IPS DF 19.7 (cell line): Measurements from ENCODE around the gene PLD3.

Experiments
- DNase-seq: peaks from one replicate; pipeline ENCODE4 v3.0.0-alpha.2; 2013; ENCODE audit warnings: low read depth, low spot score

The PLD3 gene, protein sequence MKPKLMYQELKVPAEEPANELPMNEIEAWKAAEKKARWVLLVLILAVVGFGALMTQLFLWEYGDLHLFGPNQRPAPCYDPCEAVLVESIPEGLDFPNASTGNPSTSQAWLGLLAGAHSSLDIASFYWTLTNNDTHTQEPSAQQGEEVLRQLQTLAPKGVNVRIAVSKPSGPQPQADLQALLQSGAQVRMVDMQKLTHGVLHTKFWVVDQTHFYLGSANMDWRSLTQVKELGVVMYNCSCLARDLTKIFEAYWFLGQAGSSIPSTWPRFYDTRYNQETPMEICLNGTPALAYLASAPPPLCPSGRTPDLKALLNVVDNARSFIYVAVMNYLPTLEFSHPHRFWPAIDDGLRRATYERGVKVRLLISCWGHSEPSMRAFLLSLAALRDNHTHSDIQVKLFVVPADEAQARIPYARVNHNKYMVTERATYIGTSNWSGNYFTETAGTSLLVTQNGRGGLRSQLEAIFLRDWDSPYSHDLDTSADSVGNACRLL

DNA sequence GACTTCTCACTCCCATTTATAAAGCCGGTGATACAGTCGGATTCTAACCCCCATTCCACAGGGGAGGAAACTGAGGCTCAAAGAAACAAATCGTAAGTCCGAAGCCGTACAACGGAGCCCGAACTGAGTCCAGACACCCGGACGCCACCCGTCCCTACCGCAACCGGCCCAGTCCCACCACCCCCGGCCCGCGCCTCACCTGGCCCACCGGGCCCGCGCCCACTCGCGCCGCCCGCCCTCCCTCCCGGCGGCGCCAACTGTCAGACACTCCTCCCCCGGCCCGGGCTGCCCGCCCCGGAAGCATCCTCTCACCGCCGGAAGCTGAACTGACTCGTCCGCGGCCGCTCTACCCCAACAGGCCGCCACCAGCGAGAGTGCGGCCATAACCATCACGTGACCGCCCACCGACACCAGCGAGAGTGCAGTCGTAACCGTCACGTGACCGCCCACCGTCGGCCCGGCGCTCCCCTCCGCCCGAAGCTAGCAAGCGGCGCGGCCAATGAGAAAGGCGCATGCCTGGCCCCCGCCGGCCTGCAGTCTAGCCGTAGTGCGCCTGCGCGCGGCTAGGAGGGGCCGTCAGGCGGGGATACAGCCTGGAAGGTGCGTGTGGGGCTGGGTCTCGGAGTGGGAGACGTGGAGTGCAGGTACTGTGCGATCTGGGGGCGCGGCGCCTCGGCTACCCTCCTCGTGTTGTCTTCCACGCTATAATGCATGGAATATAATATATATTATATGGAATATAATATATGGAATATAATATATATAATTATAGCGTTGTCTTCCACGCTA, at the start of gene PLD3, which contains the start of gene C19orf47:
Gene PLD3 (plus strand): TSS at position 571 of the 789 bp plus-strand sequence. CDS start 17,789 bp downstream, outside the sequence.
Gene C19orf47 (minus strand): TSS at position 273 of the 789 bp plus-strand sequence. CDS start 6,540 bp downstream, outside the sequence.
- peak; percentile 93 for DNase-seq

DNA sequence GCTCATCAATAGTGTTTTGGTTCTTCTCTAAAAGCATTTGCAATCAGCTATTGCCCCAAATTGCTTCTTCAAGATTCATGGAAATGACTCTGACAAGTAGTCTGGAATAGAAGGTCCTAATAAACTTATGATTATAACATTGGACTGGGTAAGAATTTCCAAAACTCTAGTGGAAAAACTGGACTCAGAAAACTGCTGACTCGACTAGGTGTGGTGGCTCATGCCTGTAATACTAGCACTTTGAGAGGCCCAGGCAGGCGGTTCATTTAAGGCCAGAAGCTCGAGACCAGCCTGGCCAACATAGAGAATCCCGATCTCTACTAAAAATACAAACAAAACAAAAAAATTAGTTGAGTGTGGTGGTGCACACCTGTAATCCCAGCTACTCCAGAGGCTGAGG, 47.8 kb upstream of the PLD3 start:
- no peak for DNase-seq

DNA sequence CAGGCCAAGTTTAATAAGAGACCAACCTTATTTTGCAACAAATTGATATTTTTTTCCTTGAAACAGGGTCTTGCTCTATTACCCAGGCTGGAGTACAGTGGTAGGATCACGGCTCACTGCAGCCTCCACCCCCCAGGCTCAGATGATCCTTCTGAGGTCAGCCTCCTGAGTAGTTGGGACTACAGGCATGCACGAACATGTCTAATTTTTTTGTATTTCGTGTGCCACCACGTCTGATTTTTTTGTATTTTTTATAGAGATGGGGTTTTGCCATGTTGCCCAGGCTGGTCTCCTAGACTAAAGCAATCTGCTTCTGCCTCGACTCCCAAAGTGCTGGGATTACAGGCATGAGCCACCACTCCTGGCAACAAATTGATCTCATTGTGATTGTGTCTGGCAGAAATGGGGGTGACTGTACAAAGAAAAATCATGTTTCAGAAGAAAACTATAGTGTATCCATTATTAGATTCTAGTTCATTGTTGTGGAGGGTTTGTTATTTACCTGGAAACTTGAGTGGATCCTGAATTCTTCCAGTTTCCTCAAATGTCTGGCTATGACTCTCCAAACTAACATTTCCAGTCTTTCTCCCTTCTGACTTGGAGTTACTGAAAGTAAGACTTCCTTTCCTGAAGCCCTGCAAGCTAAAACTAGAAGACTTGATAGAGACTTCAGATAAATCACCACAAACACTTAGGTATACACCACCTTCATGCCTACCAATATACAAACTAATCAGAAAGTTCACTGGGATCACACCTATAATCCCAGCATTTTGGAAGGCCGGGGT, 46.1 kb upstream of the PLD3 start:
- DNase-seq, result no peak

DNA sequence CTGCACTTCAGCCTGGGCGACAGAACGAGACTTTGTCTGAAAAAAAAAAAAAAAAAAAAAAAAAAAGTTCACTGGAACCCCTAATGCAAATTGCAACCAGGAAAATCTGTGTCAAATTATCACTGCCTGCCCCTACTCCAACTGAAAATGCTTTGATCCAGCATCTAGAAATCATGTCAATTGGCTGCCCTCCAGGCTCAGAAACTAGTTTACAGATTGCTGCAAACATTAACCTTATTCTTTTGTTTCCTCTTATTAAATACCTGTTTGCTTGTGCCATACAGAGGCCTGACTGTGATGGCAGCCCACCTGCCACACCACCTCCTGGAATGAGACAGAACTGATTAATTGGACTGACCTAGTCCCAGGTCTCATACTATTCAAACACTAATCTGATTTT, 44.7 kb upstream of the PLD3 start:
- DNase-seq, result no peak

DNA sequence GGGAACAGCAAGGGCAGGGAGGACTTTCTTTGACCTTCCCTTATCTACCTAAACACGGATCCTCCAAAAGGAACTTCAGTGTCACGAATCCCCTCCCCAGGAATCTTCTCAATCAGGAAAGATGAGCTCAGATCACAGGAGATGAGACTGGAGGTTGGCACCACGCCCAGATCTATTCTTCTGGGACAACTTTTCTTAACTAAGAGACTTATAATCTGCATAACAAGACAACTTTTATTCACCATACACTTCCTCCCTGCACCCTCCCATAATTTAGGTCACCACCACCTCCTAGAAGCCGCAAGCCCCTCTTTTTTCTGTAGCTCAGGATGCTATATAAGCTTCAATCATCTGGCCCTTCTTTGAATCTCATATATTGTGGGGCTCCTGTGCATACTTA, 44.2 kb upstream of the PLD3 start:
- no peak for DNase-seq

DNA sequence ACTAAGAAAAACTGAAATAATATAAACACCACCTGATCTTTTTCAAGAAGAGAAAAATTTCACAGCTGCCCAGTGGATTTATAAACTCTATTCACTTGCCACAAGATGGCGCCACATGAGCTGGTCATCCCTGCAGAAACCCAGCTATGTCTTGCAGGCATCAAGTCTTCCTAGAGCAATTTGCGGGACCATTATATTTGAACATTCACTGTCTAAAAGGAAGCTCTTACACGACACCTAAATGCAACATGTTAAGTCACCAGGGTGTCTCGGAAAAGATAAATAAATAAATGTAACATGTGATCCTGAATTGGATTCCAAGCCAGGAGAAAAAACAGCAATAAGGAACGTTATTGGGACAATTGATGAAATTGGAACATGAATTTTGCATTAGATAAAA, 43.1 kb upstream of the PLD3 start:
- DNase-seq, result no peak

DNA sequence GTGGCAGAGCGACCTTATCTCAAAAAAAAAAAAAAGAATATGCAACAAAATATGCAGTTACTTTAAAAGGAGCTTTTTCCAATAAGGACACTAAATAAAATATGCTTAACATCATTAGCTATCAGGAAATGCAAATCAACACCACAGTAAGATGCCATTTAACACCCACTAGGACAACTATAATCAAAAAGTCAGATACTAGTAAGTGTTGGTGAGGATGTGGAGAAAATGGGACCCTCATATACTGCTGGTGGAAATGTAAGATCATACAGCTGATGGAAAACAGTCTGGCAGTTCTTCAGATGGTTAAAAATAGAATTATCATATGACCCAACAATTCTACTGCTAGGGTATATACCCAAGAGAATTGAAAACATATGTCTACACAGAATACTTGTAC, 38.8 kb upstream of the PLD3 start:
- DNase-seq, result no peak

DNA sequence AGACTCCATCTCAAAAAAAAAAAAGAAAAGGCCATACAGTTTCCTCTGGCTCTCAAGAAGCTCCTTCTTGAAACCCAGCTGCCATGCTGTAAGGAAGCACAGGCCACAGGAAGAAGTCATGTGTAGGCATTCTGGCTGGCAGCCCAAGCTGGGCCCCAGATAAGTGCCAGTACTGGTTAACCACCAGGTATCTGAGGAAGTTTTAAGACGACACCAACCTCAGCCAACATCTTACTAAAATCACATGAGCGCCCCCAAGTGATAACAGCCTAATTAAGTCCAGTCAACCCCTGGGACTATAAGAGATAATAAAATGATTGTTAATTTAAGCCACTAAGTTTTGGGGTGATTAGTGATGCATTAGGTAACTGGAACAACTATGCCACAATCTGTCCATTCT, 36.0 kb upstream of the PLD3 start:
- no peak for DNase-seq

DNA sequence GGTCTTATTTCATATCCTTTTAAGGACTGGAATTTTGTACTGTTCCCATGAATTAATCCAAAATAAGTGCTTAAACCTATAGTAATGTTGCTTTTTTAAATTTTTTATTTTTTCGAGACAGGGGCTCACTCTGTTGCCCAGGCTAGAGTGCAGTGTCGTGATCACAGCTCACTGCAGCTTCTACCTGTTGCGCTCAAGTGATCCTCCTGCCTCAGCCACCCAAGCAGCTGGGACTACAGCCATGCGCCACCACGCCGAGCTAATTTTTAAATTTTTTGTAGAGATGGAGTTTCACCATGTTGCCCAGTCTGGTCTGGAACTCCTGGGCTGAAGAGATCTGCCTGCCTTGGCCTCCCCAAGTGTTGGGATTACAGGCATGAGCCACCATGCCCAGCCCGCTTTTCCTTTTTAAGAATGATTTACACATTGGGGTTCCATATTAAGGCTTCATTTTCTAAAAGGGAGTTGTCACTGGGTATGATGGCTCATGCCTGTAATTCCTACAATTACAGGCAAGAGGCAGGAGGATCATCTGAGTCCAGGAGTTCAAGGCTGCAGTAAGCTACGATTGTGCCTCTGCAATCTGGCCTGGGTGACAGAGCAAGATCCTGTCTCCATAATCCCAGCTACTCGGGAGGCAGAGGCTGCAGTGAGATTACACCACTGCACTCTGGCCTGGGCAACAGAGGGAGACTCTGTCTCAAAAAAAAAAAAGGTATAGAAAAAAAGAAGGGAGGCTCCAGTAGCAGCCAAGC, 35.1 kb upstream of the PLD3 start:
- DNase-seq, result no peak

DNA sequence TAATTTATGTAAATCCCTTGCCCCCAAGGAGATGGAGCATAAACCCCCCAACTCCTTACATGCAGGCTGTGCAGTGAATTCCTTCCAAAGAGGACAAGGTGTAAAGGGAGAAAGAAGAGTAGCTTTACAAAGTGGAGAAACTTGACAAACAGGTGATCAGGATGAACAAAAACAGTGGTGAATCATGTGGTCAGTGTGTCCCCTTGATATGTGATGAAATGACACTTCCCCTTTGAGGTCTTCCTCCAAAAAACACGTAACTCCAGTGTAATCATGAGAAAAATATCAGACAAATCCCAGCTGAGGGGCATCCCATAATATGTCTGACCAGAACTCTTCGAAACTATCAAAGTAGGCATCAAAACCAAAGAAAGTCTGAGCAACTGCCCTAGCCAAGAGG, 33.8 kb upstream of the PLD3 start:
- no peak for DNase-seq

DNA sequence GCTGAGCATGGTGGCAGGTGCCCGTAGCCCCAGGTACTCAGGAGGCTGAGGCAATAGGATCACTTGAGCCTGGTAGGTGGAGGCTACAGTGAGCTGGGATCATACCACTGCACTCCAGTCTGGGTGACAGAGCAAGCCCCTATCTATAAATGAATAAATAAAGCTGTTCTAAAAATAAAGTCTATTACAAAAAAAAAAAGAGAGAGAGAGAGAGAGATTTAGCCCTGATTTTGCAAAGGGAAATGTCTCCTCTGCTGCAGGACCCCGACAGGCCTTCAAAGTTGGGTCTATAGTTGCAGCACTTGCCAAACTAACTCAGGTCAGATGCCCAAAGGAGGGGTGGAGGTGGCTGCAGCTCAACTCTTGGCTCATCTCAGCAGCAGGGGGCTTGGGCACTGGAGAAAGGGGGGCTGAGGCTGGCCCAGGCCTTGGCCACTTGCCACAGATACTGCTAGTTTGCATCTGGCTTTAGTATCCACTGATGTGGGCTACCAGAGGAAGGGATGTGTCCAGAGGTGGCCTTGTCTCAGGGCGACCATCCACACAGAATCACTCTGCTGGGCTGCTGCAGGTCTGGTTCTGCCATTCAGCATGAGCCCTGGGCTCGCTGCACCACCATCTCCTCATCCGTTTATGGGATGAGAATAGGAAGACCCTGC, 32.6 kb upstream of the PLD3 start:
- no peak for DNase-seq

DNA sequence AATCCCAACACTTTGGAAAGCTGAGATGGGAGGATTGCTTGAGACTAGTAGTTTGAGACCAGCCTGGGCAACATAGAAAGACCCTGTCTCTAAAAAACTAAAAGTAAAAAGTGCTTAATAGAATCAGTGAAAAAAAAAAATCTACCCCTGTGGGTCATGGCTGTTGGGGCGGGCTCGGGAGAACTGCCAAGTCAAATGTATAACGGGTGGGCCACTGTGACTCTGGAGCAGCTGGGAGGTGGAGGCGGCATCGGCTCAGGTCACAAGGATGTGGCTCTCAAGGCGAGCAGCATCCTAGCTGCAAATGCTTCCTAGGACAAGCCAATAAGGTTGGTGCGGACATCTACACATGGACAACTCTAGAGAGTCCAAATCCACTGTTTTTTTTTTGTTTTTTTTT, 31.2 kb upstream of the PLD3 start:
- DNase-seq, result no peak

DNA sequence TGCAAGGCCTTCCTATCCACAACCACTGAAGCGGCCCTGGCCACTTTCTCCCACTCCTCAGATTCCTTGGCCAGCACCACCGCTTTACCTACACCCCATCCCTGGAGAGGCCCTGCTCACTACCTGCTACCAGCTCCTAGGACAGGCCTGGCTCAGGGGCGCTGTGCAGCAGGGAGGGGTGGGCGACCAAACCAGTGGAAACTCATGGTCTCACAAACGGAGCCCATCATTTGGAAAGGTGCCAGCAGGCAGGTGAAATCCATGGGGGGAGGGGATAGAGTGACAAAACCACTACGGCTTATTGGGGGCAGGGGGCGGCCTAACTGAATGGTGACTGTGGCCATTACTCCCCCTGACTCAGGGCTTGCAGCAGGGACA, 27.9 kb upstream of the PLD3 start:
- no peak for DNase-seq

DNA sequence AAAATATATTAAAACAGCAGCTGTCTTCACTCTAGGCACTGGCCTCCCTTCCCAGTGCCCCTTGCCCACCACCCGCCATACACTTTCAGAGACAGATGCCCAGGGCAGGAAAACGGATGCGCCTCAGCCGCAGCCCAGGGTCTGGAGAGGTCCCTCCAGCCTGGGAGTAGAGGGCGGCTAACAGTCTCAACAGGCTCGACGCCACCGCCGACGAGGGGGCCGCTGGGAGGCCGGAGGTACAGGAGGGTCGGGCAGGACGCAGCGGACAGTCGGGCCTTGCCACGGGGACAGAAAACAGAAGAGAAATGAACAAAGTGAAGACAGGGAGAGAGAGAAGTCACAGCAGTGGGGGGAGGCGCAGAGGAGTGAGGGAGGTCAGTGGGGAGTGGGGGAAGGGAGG, 27.4 kb upstream of the PLD3 start:
- no peak for DNase-seq

DNA sequence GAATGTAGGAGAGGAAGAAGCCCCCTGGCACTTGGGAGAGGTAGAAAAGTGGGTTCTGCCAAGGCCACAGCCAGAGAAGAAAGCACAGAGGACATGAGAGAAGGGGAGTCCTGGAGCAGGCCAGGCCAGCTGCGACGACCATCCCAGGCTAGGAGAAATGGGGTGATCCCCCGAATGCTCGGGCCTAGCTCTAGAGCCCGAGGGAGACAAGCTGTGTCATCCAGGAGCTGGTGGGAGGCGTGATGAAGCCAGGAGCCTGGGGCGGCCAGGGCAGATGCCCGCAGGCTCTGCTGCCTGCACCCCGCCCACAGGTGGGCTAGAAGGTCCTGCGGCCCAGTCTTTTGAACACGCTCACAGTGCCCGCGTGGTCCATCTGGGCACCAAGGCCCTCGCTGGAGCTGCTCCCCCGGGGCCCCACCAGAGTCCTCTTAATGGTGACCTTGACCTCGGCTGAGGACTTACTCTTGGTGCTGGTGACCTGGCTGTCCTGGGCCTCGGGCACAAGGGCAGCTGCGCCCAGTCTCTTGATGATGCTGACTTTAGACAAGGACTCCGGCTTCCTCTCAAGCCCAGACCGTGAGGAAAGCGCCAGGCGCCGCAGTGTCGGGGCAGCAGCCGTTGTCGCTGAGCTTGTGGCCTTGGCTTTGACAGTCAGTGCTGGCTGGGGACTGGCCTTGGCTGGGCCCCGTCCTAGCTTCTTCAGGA, 26.8 kb upstream of the PLD3 start:
- DNase-seq, result no peak

DNA sequence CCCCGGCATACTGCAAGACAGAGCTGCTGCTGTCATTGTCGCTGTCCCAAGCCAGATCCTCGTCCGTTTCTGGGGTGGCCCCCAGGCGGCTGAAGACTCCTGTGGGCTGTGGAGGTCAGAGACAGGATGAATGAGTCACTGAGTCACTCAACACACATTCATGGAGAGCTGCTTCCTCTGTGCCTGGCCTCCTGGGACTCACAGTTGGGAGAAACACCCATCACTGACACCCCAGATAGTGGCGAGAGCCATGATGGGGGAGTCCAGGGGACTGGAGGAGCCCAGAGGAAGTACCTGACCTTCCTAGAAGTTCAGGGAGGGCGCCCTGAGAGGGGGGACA, 26.3 kb upstream of the PLD3 start:
- DNase-seq, result no peak

DNA sequence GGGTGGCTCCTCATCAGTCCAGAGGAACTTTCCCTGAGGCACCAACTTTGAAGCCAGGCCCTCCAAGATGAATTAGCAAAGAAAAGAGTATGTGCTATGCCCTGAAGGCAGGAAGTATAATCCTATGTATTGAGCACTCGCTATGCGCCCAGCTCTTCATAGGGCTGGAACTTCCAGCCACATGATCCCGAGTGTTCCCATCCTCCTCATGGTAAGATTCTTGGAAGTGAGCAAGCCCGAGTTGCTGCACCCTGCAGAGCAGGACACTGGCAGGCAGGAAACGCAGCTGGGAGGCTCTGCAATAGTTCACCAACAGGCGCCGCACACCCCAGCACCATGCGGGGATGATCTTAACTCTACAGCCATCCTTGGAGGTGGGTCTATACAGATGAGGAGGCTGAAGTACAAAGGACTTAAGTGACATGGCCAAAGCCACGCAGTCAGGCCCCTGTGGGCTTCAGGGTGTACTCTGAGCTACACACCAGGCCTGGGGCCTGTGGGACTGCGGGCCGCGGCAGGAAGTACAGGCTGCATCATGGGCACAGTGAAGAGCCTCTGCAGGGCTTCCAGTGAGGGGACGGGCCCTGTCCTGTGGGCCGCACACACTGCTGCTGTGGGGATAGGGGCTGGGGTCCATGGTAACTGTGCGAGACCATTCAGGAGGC, 25.4 kb upstream of the PLD3 start:
- DNase-seq, result no peak

DNA sequence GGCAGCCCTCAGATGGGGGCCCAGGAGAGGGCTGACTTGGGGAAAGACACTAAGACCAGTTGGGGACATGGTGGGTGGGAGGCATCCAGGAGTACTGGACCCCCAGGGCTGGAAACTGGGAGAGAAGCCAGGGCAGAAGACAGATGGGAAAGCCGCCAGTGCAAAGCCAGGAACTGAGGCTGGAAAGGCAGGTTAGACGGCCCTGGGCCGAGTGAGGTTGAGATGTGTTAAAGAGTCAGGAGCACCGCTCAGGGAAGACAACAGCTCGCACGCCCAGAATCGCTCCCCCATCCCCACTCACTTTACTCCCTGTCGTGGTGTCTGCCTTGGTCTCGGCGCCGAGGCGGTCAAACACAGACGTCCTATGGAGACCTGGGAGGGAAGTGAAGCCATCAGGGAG, 24.8 kb upstream of the PLD3 start:
- no peak for DNase-seq

DNA sequence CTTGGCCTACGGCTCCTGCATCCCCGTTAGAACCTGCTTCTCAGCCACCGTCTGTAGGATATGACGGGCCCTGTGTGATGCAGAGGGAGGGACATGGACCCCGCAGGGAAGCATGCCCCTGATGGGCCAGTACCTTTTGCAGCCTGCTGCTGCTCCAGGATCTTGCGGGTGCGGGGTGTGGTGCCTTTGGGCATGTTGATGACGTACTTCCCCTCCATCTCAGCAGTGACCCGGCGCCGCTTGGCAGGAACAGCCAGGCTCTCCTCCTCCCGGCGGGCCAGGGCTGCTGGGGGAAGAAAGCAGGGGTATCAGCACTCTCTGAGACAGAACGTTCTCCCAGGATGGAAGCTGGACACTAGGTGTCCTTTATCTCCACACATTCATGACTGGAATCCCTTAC, 22.3 kb upstream of the PLD3 start:
- DNase-seq, result no peak

DNA sequence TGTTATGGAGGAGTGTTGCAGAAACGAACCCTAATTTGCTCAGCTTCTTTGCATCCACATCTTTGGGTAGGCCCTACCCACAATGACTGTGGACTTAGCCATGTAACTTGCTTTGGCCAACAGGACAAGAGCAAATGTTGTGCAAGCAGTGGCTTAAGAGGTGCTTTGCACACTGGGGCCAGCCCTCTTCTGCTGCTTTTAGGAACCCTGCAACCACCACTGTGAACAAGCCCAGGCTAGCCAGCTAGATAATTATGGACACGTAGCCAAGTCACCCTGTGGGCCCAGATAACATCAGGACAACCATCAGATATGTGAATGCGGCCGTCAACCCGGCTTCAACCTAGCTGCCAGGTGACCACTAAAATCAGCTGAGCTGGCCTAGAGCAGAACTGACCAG, 17.4 kb upstream of the PLD3 start:
- DNase-seq, result no peak
